ENCODE measurements around the gene TMEM63A.

DNA sequence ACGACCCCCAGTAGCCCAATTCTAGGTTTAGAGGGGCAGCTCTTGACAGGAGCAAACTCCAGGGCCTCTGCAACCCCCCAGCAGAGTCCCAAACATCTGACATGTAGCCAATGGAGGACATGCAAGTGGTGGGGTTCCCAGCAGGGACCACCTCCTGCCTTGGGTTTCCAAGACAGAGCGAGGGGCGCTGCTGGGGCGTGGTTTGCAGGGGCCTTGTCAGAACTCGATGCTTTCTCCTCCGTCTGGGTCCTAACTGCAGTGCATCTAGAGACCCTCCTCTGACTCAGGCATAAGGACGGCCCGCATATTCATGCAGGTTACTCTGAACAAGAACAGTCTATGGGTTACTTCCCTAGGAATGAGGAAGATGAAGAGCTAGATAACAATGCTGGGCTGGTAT, 55.1 kb downstream of the TMEM63A start:
- TF ChIP-seq, protein P1, sequence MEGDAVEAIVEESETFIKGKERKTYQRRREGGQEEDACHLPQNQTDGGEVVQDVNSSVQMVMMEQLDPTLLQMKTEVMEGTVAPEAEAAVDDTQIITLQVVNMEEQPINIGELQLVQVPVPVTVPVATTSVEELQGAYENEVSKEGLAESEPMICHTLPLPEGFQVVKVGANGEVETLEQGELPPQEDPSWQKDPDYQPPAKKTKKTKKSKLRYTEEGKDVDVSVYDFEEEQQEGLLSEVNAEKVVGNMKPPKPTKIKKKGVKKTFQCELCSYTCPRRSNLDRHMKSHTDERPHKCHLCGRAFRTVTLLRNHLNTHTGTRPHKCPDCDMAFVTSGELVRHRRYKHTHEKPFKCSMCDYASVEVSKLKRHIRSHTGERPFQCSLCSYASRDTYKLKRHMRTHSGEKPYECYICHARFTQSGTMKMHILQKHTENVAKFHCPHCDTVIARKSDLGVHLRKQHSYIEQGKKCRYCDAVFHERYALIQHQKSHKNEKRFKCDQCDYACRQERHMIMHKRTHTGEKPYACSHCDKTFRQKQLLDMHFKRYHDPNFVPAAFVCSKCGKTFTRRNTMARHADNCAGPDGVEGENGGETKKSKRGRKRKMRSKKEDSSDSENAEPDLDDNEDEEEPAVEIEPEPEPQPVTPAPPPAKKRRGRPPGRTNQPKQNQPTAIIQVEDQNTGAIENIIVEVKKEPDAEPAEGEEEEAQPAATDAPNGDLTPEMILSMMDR (IDR thresholded peaks at IDR 0.05): no peak
- no peak for TF ChIP-seq POLR2A (IDR thresholded peaks at IDR 0.05)
- TF ChIP-seq EP300 (IDR thresholded peaks at IDR 0.05): no peak
- no peak for TF ChIP-seq POLR2AphosphoS5 (IDR thresholded peaks at IDR 0.05)
